ENCODE measurements around the gene LIMS2.

Gene LIMS2

GRCh38 chr2:127644066-127645025 is 31.0 kb downstream of the LIMS2 start:
- Histone ChIP-seq H3K36me3 (replicated peaks; ENCODE audit: low read depth, low read length) (no peaks in the 10 kb centered on the region), H2AFZ (ENCODE audit: low read depth, low read length) (no peak overlapping the region), H3K4me3 (ENCODE audit: low read length) (no peak overlapping the region), H3K27me3 (ENCODE audit: low read depth, low read length) (no peaks in the 10 kb centered on the region), H3K9ac (ENCODE audit: low read length) (no peak overlapping the region), H3K27ac (ENCODE audit: low read length) (no peak overlapping the region), H4K20me1 (ENCODE audit: insufficient read depth, low read length) (no peaks in the 10 kb centered on the region), H3K4me2 (ENCODE audit: low read length) (no peak overlapping the region), H3K9me3 (ENCODE audit: insufficient read depth, low read length) (no peaks in the 10 kb centered on the region), H3K79me2 (ENCODE audit: low read length) (no peaks in the 10 kb centered on the region), H3K4me1 (ENCODE audit: low read length) (peaks cover 11% of the 10 kb centered on the region)
- TF ChIP-seq EZH2phosphoT487 (IDR thresholded peaks at IDR 0.05; ENCODE audit: low read depth): no peak

- H3K9ac ChIP-seq (ENCODE audit: low read length): no peak overlapping the region
- H3K79me2 ChIP-seq (ENCODE audit: low read length): no peaks in the 10 kb centered on the region
- no peak overlapping the region for H3K27ac ChIP-seq (ENCODE audit: low read length)
- no peaks in the 10 kb centered on the region for H3K27me3 ChIP-seq (ENCODE audit: low read depth, low read length)
- no peaks in the 10 kb centered on the region for H3K36me3 ChIP-seq (replicated peaks; ENCODE audit: low read depth, low read length)
- H4K20me1 ChIP-seq (ENCODE audit: insufficient read depth, low read length): no peaks in the 10 kb centered on the region
- no peak overlapping the region for H2AFZ ChIP-seq (ENCODE audit: low read depth, low read length)
- no peak for TF ChIP-seq EZH2phosphoT487 (IDR thresholded peaks at IDR 0.05; ENCODE audit: low read depth)
- no peak for TF ChIP-seq CTCF (IDR thresholded peaks at IDR 0.05; ENCODE audit: low read depth, low read length)
- no peak overlapping the region for H3K4me2 ChIP-seq (ENCODE audit: low read length)
- H3K4me3 ChIP-seq (ENCODE audit: low read length): no peak overlapping the region
- H3K4me1 ChIP-seq (ENCODE audit: low read length): peaks cover 9% of the 10 kb centered on the region
- H3K9me3 ChIP-seq (ENCODE audit: insufficient read depth, low read length): no peaks in the 10 kb centered on the region
These were observed 31.8 kb downstream of the LIMS2 start for GRCh38 chr2:127643439-127644065.

- Histone ChIP-seq H3K9me3 (ENCODE audit: insufficient read depth, low read length) (no peaks in the 10 kb centered on the region), H3K4me1 (ENCODE audit: low read length) (peaks cover 11% of the 10 kb centered on the region), H2AFZ (ENCODE audit: low read depth, low read length) (no peak overlapping the region), H3K4me2 (ENCODE audit: low read length) (no peak overlapping the region), H4K20me1 (ENCODE audit: insufficient read depth, low read length) (no peaks in the 10 kb centered on the region), H3K27me3 (ENCODE audit: low read depth, low read length) (no peaks in the 10 kb centered on the region), H3K4me3 (ENCODE audit: low read length) (no peak overlapping the region), H3K9ac (ENCODE audit: low read length) (no peak overlapping the region), H3K79me2 (ENCODE audit: low read length) (no peaks in the 10 kb centered on the region), H3K27ac (ENCODE audit: low read length) (no peak overlapping the region), H3K36me3 (replicated peaks; ENCODE audit: low read depth, low read length) (no peaks in the 10 kb centered on the region)
- no peak for TF ChIP-seq EZH2phosphoT487 (IDR thresholded peaks at IDR 0.05; ENCODE audit: low read depth)
- no peak for TF ChIP-seq CTCF (IDR thresholded peaks at IDR 0.05; ENCODE audit: low read depth, low read length)
These were observed 32.5 kb downstream of the LIMS2 start for GRCh38 chr2:127642706-127643438.

GRCh38 chr2:127641846-127642507 is 33.4 kb downstream of the LIMS2 start:
- H3K79me2 ChIP-seq (ENCODE audit: low read length): no peaks in the 10 kb centered on the region
- no peak overlapping the region for H3K4me2 ChIP-seq (ENCODE audit: low read length)
- H4K20me1 ChIP-seq (ENCODE audit: insufficient read depth, low read length): no peaks in the 10 kb centered on the region
- H3K9me3 ChIP-seq (ENCODE audit: insufficient read depth, low read length): no peaks in the 10 kb centered on the region
- H2AFZ ChIP-seq (ENCODE audit: low read depth, low read length): no peak overlapping the region
- H3K36me3 ChIP-seq (replicated peaks; ENCODE audit: low read depth, low read length): no peaks in the 10 kb centered on the region
- no peaks in the 10 kb centered on the region for H3K27me3 ChIP-seq (ENCODE audit: low read depth, low read length)
- no peak overlapping the region for H3K27ac ChIP-seq (ENCODE audit: low read length)
- H3K4me1 ChIP-seq (ENCODE audit: low read length): peaks cover 19% of the 10 kb centered on the region
- no peak overlapping the region for H3K9ac ChIP-seq (ENCODE audit: low read length)
- H3K4me3 ChIP-seq (ENCODE audit: low read length): no peak overlapping the region
- TF ChIP-seq EZH2phosphoT487 (IDR thresholded peaks at IDR 0.05; ENCODE audit: low read depth) (no peak), CTCF (IDR thresholded peaks at IDR 0.05; ENCODE audit: low read depth, low read length) (no peak)

All from OCI-LY3 (cell line).